Naive thymus-derived CD8-positive, alpha-beta T cell (primary cell): Measurements from ENCODE around the gene RBFOX2. TPM values are rescaled to one million over a fixed set of nuclear protein-coding genes. Genes with fewer than 3 reads are reported as not detected.
A peak's percentile ranks its signal among the peaks of the same experiment; 100 is the strongest.
"Not testable (repeated sequence)": the region's sequence is repeated elsewhere in the genome, so short reads cannot be mapped to it uniquely, and the experiment has no call there.

Source experiments
- ATAC-seq, 2 donors: fragments of 150-1000 bp; cut with Tn5 transposase in 1 of 2; sonication (Bioruptor Pico), chemical (Tn5 transposase) in 1 of 2; 1 replicate in 1 of 2; 2 replicates in 1 of 2; pipeline ENCODE4 v1.10.0; 2021; ENCODE audit warnings: mild to moderate bottlenecking in 2 of 2, moderate library complexity in 2 of 2
- POLR2A ChIA-PET: fragments of 350-600 bp; sonication (Branson Sonifier 250); formaldehyde crosslinking; loops from one replicate; lab custom pipeline; 2021; ENCODE audit warnings: antibody characterized with exemption; lab: Charles Lee
- DNase-seq, 10 donors: peaks; one replicate each; pipeline versions ENCODE4 v3.0.0 to v3.0.0-alpha.2; 2020 to 2022
- H3K27ac Mint-ChIP-seq, 10 donors: one replicate each; pipeline ENCODE4 v1.8.0; 2020 to 2022; ENCODE audit warnings: mild to moderate bottlenecking in 10 of 10, mixed read lengths in 10 of 10, moderate library complexity in 4 of 10, inconsistent platforms in 1 of 10
- H3K27me3 Mint-ChIP-seq, 5 donors: one replicate each; pipeline ENCODE4 v1.8.0; 2021 to 2022; ENCODE audit warnings: mixed read lengths in 5 of 5
- H3K36me3 Mint-ChIP-seq, 3 donors: one replicate each; pipeline ENCODE4 v1.8.0; 2020 to 2022; ENCODE audit warnings: mixed read lengths in 3 of 3, mild to moderate bottlenecking in 2 of 3, inconsistent platforms in 1 of 3
- H3K4me1 Mint-ChIP-seq, 4 donors: one replicate each; pipeline ENCODE4 v1.8.0; 2021 to 2022; ENCODE audit warnings: mixed read lengths in 4 of 4
- H3K4me3 Mint-ChIP-seq, 10 donors: one replicate each; pipeline ENCODE4 v1.8.0; 2020 to 2022; ENCODE audit warnings: mild to moderate bottlenecking in 10 of 10, mixed read lengths in 10 of 10, moderate library complexity in 6 of 10, inconsistent platforms in 1 of 10
- H3K9me3 Mint-ChIP-seq, 9 donors: one replicate each; pipeline ENCODE4 v1.8.0; 2020 to 2022; ENCODE audit warnings: mixed read lengths in 9 of 9, mild to moderate bottlenecking in 3 of 9, inconsistent platforms in 1 of 9, moderate library complexity in 1 of 9
- polyA plus RNA-seq, 3 donors: library from polyadenylated mRNA; unstranded; fragments of 300-500 nt; fragmentation: Illumina TruSeq; gene quantifications; one replicate each; pipeline ENCODE4 v1.2.3, GENCODE V29; 2021
- total RNA-seq, 8 experiments: library from RNA in 2 of 8; stranded (reverse) in 2 of 8; gene quantifications; one replicate each; pipeline ENCODE4 v1.2.3 and lab custom pipeline; 2021 to 2026

The RBFOX2 gene, protein sequence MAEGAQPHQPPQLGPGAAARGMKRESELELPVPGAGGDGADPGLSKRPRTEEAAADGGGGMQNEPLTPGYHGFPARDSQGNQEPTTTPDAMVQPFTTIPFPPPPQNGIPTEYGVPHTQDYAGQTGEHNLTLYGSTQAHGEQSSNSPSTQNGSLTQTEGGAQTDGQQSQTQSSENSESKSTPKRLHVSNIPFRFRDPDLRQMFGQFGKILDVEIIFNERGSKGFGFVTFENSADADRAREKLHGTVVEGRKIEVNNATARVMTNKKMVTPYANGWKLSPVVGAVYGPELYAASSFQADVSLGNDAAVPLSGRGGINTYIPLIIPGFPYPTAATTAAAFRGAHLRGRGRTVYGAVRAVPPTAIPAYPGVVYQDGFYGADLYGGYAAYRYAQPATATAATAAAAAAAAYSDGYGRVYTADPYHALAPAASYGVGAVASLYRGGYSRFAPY
- 1 to 10 TPM in 1 of 2 experiments, under 1 TPM in 1; 0.99 to 1.7 TPM for total RNA-seq
- polyA plus RNA-seq, result under 1 TPM in 2 of 3 donors, not detected in 1; 0.15 to 0.70 TPM
- total RNA-seq (lab: John Stamatoyannopoulos, UW), result 1.5 to 12.5 (median 5.6) reads per million in 6 experiments

DNA sequence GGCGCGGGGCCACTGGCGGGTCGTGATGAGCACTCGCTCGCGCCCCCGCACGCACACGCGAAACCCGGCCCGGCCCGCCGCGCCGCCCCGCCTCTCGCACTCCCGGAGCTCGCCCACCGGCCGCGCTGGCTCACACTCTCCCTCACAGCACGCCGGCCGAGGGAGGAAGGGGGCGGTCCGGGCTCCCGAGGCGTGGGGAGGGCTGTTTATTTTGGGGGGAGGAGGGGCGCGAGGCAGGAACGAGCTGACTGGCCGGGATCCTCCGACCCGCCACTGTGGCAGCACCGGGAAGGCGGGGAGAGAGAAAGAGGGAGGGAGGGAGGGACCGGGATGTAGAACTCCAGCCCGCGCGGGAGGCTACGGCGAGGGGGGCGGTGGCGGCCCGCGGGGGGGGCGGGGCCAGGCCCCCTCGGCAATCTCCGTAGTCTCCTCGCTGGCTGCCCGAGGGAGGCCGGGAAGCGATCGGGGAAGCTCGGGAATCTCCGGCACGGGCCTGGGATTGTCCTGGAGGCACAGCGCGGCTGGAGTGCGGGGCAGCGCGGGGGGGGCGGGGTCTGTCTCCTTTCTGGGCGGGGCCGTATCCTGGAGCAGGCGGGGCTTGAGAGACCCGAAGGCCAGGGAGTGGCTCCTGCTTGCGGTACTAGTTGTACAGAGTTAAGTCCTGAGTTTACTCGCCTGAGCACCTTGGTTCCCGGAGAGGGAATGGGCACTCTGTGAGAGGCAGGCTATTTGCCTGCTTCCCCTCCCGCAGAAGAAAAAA is at the start of gene RBFOX2:
TSS of gene RBFOX2 (minus strand) at position 179 of the 760 bp plus-strand sequence. CDS start 399 bp downstream, outside the sequence.
- no peaks in the 10 kb centered on the region for H3K36me3 Mint-ChIP-seq
- ATAC-seq (peak; percentile 67 to 85), DNase-seq (peak; percentile 21 to 79 (median 52))
- POLR2A ChIA-PET, result no interaction called here
- peak within 1 kb of the TSS; percentile 75 to 95 (median 88) for H3K4me3 Mint-ChIP-seq
- peaks cover 0 to 17% (median 0%) of the 10 kb centered on the region in 5 donors for H3K27me3 Mint-ChIP-seq
- H3K9me3 Mint-ChIP-seq, result no peaks in the 10 kb centered on the region
- peaks cover 10 to 21% (median 20%) of the 10 kb centered on the region in 4 donors for H3K4me1 Mint-ChIP-seq
- H3K27ac Mint-ChIP-seq, result peak within 1 kb of the TSS; percentile 25 to 92 (median 80)

DNA sequence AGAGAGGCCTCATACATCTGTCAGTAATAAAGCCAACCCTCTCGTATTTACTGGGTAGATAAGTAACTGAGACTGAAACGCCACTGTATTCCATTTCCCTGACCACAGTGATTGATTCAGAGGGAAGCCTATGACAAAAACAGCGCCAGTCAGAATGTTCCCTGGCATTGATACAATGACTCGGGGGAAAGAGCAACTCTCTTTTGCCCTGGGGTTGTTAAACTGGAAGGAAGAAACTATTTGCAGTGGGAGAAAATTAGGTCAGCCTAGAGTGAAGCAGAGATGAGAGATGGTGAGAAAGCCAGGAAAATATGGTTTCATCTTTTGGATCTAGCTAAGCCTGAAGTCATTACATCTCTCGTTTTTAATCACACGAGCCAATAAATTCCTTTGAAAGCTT is 48.6 kb upstream of the RBFOX2 start:
- H3K27me3 Mint-ChIP-seq, result peaks cover 0 to 4% (median 0%) of the 10 kb centered on the region in 5 donors
- DNase-seq, result no peak
- H3K27ac Mint-ChIP-seq, result peak overlapping the region in 1 of 10 donors; percentile 26
- POLR2A ChIA-PET, result no interaction called here
- ATAC-seq, result no peak
- H3K4me3 Mint-ChIP-seq, result no peak overlapping the region
- no peaks in the 10 kb centered on the region for H3K4me1 Mint-ChIP-seq
- no peaks in the 10 kb centered on the region for H3K9me3 Mint-ChIP-seq
- H3K36me3 Mint-ChIP-seq, result no peaks in the 10 kb centered on the region

DNA sequence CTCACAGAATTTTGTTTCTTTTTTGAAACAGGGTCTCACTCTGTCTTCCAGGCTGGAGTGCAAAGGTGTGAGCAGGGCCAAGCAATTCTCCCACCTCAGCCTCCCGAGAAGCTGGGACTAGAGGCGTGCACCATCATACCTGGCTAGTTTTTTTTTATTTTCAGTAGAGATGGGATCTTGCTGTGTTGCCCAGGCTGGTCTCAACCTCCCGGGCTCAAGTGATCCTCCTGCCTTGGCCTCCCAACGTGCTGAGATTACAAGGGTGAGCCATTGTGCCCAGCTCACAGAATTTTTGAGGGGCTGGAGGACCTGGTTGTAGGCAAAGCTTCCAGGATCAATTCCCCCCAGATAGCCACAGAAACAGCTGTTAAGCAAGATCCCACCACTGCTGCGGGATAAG is 47.1 kb upstream of the RBFOX2 start:
- H3K4me1 Mint-ChIP-seq, result no peaks in the 10 kb centered on the region
- no peak overlapping the region for H3K27ac Mint-ChIP-seq
- H3K36me3 Mint-ChIP-seq, result no peaks in the 10 kb centered on the region
- H3K27me3 Mint-ChIP-seq, result peaks cover 0 to 4% (median 0%) of the 10 kb centered on the region in 5 donors
- no peak overlapping the region for H3K4me3 Mint-ChIP-seq
- no peak for DNase-seq
- POLR2A ChIA-PET, result no interaction called here
- no peaks in the 10 kb centered on the region for H3K9me3 Mint-ChIP-seq
- ATAC-seq, result no peak

DNA sequence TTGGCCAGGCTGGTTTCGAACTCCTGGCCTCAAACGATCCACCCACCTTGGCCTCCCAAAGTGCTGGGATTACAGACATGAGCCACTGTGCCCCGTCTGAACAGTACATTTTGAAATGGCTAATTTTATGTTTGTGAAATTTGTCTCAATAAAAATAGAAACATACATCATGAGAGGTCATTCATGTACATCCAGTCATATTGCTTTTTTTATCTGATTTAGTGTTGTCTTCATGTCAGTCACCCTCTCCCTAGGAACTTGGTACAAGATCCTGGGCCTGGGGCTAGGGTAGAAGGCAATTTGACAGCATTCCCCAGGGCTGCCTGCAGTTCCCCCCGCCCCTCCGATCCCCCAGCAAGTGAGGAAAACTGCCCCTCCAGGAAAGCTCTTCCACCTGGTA is 46.6 kb upstream of the RBFOX2 start:
- Mint-ChIP-seq H3K27ac (no peak overlapping the region), H3K4me3 (no peak overlapping the region), H3K27me3 (peaks cover 0 to 4% (median 0%) of the 10 kb centered on the region in 5 donors), H3K4me1 (no peaks in the 10 kb centered on the region), H3K36me3 (no peaks in the 10 kb centered on the region), H3K9me3 (no peaks in the 10 kb centered on the region)
- POLR2A ChIA-PET, result no interaction called here
- no peak for ATAC-seq
- DNase-seq, result no peak

DNA sequence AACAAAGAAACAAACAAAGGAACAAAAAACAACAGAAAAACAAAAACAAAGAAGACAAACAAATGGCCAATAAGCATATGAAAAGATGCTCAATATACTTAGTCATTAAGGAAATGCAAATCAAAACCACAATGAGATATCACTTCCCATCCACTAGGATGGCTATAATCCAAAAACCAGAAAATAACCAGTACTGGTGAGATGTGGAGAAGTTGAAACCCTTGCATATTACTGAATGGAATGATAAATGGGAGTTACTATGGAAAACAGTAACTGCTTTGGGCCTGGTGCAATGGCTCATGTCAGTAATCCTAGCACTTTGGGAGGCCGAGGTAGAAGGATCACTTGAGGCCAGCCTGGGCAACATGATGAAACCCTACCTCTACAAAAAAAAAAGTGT is 44.9 kb upstream of the RBFOX2 start:
- H3K27ac Mint-ChIP-seq, result no peak overlapping the region
- ATAC-seq, result no peak

DNA sequence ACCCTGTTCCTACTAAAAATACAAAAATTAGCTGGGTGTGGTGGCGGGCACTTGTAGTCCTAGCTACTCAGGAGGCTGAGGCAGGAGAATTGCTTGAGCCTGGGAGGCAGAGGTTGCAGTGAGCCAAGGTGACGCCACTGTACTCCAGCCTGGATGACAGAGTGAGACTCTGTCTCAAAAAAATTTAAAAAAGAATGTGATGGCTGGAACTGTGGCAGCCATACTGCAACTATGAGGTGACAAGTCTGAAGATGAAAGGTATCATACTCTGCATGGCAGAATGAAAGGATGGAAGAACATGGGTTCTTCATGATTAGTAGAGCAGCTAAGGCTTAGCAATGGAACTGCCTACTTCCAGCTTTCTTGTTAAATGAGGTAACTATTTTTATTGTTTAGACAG is 42.0 kb upstream of the RBFOX2 start:
- POLR2A ChIA-PET, ATAC-seq, H3K27ac Mint-ChIP-seq: not testable (repeated sequence)

More for the DNA sequence above, 44.9 kb upstream of the RBFOX2 start:
- Mint-ChIP-seq H3K27me3 (peaks cover 0 to 3% (median 0%) of the 10 kb centered on the region in 5 donors), H3K36me3 (no peaks in the 10 kb centered on the region), H3K4me1 (no peaks in the 10 kb centered on the region), H3K4me3 (no peak overlapping the region), H3K9me3 (no peaks in the 10 kb centered on the region)
- POLR2A ChIA-PET, result no interaction called here
- no peak for DNase-seq

DNA sequence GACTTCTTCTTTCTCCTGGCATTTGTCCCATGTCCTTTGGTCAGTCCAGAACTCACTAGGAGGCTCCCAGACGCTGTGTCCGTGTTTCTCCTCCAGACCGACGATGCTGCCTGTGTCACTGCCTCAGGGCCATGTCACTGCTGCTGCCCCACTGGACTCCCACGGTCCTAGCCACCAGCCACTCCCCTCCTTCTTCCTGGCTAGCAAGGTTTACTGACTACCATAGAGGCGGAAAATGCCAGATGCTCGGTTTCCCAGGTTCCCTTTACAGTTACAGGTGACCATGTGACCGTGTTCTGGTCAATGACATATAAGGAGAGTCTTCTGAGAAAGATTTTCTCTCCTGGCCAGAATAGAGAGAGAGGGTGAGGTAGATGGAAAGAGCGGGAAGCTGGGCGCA is 40.7 kb upstream of the RBFOX2 start:
- H3K4me3 Mint-ChIP-seq, result no peak overlapping the region

More for the DNA sequence above, 42.0 kb upstream of the RBFOX2 start:
- H3K36me3 Mint-ChIP-seq, H3K4me1 Mint-ChIP-seq, H3K9me3 Mint-ChIP-seq, DNase-seq, H3K27me3 Mint-ChIP-seq, H3K4me3 Mint-ChIP-seq: not testable (repeated sequence)

DNA sequence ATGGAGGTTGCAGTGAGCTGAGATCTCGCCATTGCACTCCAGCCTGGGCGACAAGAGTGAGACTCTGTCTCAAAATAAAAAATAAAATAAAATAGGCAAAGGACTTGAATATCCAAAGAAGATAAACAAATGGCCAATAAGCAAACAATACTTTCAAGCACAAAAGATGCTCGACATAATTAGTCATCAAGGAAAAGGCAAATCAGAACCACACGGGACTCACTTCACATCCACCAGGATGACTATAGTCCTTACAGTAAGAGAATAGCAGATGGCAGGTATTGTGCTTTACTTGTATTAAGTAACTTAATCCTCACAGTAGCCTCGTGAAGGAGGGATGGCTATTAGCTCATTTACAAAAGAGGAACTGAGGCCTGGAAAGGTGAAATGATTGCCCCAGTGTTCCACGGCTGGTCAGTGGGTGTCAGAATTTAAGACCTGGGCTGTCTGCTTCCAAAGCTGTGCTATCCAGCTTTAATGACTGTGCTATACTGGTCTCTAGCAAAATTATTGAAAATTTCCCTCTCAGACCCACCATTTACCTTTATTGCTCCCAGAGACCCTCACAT is 40.2 kb upstream of the RBFOX2 start:
- POLR2A ChIA-PET, result no interaction called here
- H3K4me1 Mint-ChIP-seq, result peaks cover 6 to 12% (median 11%) of the 10 kb centered on the region in 4 donors
- no peaks in the 10 kb centered on the region for H3K9me3 Mint-ChIP-seq
- H3K27me3 Mint-ChIP-seq, result peaks cover 0 to 2% (median 0%) of the 10 kb centered on the region in 5 donors
- no peak for DNase-seq
- H3K27ac Mint-ChIP-seq, result no peak overlapping the region
- no peaks in the 10 kb centered on the region for H3K36me3 Mint-ChIP-seq
- H3K4me3 Mint-ChIP-seq, result no peak overlapping the region
- ATAC-seq, result no peak

More for the DNA sequence above, 40.7 kb upstream of the RBFOX2 start:
- DNase-seq (no peak), ATAC-seq (no peak)
- Mint-ChIP-seq H3K27me3 (peaks cover 0 to 2% (median 0%) of the 10 kb centered on the region in 5 donors), H3K27ac (no peak overlapping the region), H3K36me3 (no peaks in the 10 kb centered on the region), H3K9me3 (no peaks in the 10 kb centered on the region), H3K4me1 (peaks cover 6 to 12% (median 11%) of the 10 kb centered on the region in 4 donors)
- POLR2A ChIA-PET, result no interaction called here

DNA sequence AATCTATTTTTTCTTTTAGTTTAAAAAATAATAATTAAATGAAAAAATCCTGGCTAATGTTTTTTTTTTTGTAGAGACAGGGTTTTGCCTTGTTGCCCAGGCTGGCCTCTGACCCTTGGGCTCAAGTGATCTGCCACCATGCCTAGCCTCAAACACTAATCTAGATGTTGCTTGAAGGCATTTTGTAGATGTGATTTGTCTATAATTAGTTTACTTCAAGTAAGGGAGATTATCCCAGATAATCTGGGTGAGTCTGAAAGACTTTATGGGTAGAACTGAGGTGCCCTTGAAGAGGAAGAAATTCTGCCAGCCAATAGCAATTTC is 38.6 kb upstream of the RBFOX2 start:
- H3K36me3 Mint-ChIP-seq, result no peaks in the 10 kb centered on the region
- POLR2A ChIA-PET, result interaction anchor here (0.6 to 0.7 kb wide), 2 partner anchors 98 to 372 kb away, joined by 3 read pairs; no protein-coding TSS in a partner anchor
- ATAC-seq, result no peak
- no peaks in the 10 kb centered on the region for H3K9me3 Mint-ChIP-seq
- H3K27ac Mint-ChIP-seq, result no peak overlapping the region
- H3K4me3 Mint-ChIP-seq, result no peak overlapping the region
- peaks cover 0 to 2% (median 0%) of the 10 kb centered on the region in 5 donors for H3K27me3 Mint-ChIP-seq
- no peak for DNase-seq
- H3K4me1 Mint-ChIP-seq, result peaks cover 6 to 12% (median 11%) of the 10 kb centered on the region in 4 donors

DNA sequence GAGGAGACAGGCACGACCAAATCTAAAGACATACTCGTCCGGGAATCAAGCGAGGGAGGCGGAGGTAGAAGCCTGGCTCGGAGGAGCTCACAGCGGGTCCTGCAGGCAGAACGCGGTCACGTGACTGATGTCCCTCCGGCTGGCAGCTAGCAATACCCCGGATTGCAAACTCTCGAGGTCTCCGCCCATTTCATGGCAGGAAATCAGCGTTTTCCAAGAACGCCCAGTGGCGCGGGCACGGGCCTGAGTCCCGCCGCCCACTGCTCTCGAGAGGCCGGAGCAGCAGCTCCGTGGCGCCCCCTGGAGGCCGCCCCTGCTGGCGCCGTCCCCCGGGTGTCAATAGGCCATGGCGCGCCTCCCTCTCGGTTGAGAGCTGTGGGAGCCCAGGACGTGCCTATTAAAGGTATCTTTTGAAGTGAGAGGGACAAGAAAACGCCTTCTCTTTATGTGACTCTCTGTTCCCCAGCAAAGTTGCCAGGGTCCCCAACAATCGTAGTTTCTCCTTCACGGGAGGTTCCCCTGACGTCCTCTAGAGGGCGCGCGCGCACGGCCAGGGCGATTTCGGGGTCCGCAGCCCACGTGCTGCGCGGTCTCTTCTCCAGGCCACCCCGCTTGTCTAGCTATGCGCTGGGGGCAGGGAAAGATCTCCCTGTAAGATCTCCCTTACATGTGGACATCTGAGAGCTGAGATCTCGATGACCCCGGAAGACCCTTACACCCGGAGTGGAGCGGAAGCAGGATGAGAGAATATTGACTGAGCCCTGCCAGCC is 37.3 kb upstream of the RBFOX2 start:
- DNase-seq (peak; percentile 37 to 74 (median 64)), ATAC-seq (peak; percentile 82 to 93)
- H3K9me3 Mint-ChIP-seq, result no peaks in the 10 kb centered on the region
- H3K4me1 Mint-ChIP-seq, result peaks cover 6 to 12% (median 11%) of the 10 kb centered on the region in 4 donors
- H3K4me3 Mint-ChIP-seq, result peak overlapping the region; percentile 82 to 89 (median 84)
- H3K36me3 Mint-ChIP-seq, result no peaks in the 10 kb centered on the region
- POLR2A ChIA-PET, result no interaction called here
- peak overlapping the region in 8 of 10 donors; percentile 72 to 92 (median 84) for H3K27ac Mint-ChIP-seq
- peaks cover 0 to 2% (median 0%) of the 10 kb centered on the region in 5 donors for H3K27me3 Mint-ChIP-seq

DNA sequence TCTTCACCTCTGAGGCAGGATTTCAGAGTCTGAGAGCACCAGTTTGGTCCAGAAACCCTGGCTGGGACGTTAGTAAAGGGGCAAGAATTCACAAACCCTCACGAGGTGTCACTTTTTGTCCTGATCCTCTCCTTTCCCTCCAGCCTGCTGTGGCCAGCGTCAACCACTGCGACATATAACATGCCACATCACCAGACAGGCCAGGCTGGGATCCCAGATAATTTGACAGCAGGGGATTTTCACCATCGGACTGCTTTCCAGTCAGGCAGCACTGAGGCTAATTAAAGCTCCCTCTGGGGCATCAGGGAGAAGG is 36.8 kb upstream of the RBFOX2 start:
- no peak for DNase-seq
- Mint-ChIP-seq H3K27ac (peak overlapping the region in 5 of 10 donors; percentile 29 to 87 (median 73)), H3K36me3 (no peaks in the 10 kb centered on the region), H3K4me3 (peak overlapping the region; percentile 82 to 89 (median 84)), H3K4me1 (peaks cover 6 to 12% (median 11%) of the 10 kb centered on the region in 4 donors), H3K27me3 (peaks cover 0 to 2% (median 0%) of the 10 kb centered on the region in 5 donors), H3K9me3 (no peaks in the 10 kb centered on the region)
- peak in 1 of 2 donors; percentile 16 for ATAC-seq
- POLR2A ChIA-PET, result no interaction called here

DNA sequence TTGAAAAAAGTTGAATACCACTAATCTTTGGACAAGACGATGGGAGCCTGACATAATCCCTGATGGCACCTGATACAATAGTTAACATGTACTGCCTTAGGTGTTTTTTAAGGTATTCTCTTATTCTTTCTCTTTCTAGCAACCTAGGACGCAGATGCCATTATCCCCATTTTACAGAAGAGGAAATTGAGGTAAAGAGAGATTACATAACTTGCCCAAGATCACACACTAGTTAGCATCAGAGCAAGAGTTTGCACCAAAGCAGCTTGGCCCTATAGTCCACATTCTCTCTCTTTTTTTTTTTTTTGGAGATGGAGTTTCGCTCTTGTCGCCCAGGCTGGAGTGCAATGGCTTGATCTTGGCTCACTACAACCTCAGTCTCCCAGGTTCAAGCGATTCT is 35.7 kb upstream of the RBFOX2 start:
- POLR2A ChIA-PET, result no interaction called here
- Mint-ChIP-seq H3K27ac (peak overlapping the region in 1 of 10 donors; percentile 25), H3K4me1 (peaks cover 6 to 12% (median 11%) of the 10 kb centered on the region in 4 donors), H3K36me3 (no peaks in the 10 kb centered on the region), H3K4me3 (no peak overlapping the region), H3K9me3 (no peaks in the 10 kb centered on the region), H3K27me3 (peaks cover 0 to 2% (median 0%) of the 10 kb centered on the region in 5 donors)
- ATAC-seq (no peak), DNase-seq (no peak)
